AG09309 (cell line): ENCODE data around the gene CCND3.

Experiments
- DNase-seq: peaks from one replicate; pipeline ENCODE4 v3.0.0-alpha.2; 2010; ENCODE audit warnings: low read depth
- H3K4me3 ChIP-seq: 2 replicates; pipeline ENCODE4 v1.5.1; 2011; ENCODE audit warnings: mild to moderate bottlenecking, low read depth, low read length, moderate library complexity; ENCODE audit not compliant: control insufficient read depth
- TF ChIP-seq, protein P1 (sequence below): IDR thresholded peaks from 2 replicates; pipeline ENCODE4 v1.5.1; 2011; ENCODE audit warnings: mild to moderate bottlenecking, low read depth, low read length, inconsistent platforms; ENCODE audit not compliant: insufficient read depth, control insufficient read depth; ENCODE audit errors: missing control alignments

Gene CCND3

GRCh38 chr6:41941280-41942066 lies at the start of gene CCND3:
CCND3 (minus strand) TSS chr6:41941808; CDS start chr6:41941649, 159 bp downstream.
- peak within 1 kb of the TSS; percentile 98 for H3K4me3 ChIP-seq
- TF ChIP-seq, protein P1, sequence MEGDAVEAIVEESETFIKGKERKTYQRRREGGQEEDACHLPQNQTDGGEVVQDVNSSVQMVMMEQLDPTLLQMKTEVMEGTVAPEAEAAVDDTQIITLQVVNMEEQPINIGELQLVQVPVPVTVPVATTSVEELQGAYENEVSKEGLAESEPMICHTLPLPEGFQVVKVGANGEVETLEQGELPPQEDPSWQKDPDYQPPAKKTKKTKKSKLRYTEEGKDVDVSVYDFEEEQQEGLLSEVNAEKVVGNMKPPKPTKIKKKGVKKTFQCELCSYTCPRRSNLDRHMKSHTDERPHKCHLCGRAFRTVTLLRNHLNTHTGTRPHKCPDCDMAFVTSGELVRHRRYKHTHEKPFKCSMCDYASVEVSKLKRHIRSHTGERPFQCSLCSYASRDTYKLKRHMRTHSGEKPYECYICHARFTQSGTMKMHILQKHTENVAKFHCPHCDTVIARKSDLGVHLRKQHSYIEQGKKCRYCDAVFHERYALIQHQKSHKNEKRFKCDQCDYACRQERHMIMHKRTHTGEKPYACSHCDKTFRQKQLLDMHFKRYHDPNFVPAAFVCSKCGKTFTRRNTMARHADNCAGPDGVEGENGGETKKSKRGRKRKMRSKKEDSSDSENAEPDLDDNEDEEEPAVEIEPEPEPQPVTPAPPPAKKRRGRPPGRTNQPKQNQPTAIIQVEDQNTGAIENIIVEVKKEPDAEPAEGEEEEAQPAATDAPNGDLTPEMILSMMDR = no peak
- DNase-seq = peak; percentile 52

GRCh38 chr6:41986339-41986738 lies 44.7 kb upstream of the CCND3 start:
- DNase-seq = no peak
- TF ChIP-seq, protein P1 = no peak
- no peak overlapping the region for H3K4me3 ChIP-seq

DNA sequence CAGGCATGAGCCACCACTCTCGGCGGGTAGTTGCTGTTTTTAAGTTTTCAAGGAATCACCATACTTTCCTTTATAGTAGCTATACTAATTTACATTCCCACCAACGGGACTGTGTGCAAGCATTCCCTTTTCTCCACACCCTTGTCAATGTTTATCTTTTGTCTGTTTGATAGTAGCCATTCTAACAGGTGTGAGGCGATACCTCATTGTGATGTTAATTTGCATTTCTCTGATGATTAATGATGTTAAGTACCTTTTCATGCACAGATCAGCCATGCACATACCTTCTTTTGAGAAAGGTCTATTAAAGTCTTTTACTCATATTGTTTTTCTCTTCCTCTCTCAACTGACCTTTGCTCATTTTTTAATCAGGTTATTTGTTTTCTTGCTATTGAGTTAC lies 43.0 kb upstream of the CCND3 start:
- TF ChIP-seq, protein P1 = no peak
- no peak for DNase-seq

GRCh38 chr6:41976794-41977484 lies 35.3 kb upstream of the CCND3 start:
- TF ChIP-seq, protein P1 = no peak
- DNase-seq = no peak
- H3K4me3 ChIP-seq = no peak overlapping the region

More for the DNA sequence above, 43.0 kb upstream of the CCND3 start:
- H3K4me3 ChIP-seq = no peak overlapping the region

DNA sequence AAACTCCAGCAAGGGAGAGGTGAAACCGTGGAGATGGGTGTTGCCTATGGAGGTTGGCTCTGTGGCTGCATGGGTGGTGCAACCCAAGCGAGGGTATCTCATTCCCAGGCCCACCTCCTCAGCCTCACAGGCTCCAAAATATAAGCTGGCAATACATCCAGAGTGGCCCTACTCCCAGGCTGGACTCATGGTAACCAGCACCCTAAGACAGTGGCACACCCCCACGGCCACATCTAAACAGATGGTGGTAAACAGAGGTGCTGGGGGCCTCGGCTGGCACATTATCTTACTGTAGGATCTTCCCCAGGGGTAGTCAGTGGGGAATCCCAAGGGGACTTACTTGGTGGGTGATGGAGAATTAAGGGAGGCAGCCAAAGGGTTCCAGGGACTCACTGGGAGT lies 33.7 kb upstream of the CCND3 start:
- no peak overlapping the region for H3K4me3 ChIP-seq
- TF ChIP-seq, protein P1 = no peak
- DNase-seq = no peak

- H3K4me3 ChIP-seq = no peak overlapping the region
- DNase-seq = no peak
- TF ChIP-seq, protein P1 = no peak
Measured at GRCh38 chr6:41974281-41974825, 32.7 kb upstream of the CCND3 start.
